ENCODE data around the gene UBL3.
A peak's percentile ranks its signal among the peaks of the same experiment; 100 is the strongest.

Gene UBL3

GRCh38 chr13:29850213-29850898 lies at the start of gene UBL3:
Gene UBL3, minus strand, starts transcription at chr13:29850617. Its CDS starts 1,079 bp downstream, at chr13:29849538.
- peak; percentile 91 for DNase-seq

- DNase-seq: no peak
Observed at GRCh38 chr13:29897102-29897501, 46.7 kb upstream of the UBL3 start.

GRCh38 chr13:29893438-29893837 lies 43.0 kb upstream of the UBL3 start:
- no peak for DNase-seq

GRCh38 chr13:29892151-29892550 lies 41.7 kb upstream of the UBL3 start:
- DNase-seq: peak; percentile 71

GRCh38 chr13:29889111-29889510 lies 38.7 kb upstream of the UBL3 start:
- DNase-seq: no peak

- no peak for DNase-seq
Observed at GRCh38 chr13:29888306-29888705, 37.9 kb upstream of the UBL3 start.

GRCh38 chr13:29887686-29888085 lies 37.3 kb upstream of the UBL3 start:
- no peak for DNase-seq

- DNase-seq: no peak
Observed at GRCh38 chr13:29887030-29887557, 36.7 kb upstream of the UBL3 start.

- DNase-seq: no peak
Observed at GRCh38 chr13:29886446-29886845, 36.0 kb upstream of the UBL3 start.

- DNase-seq: no peak
Observed at GRCh38 chr13:29885989-29886388, 35.6 kb upstream of the UBL3 start.

GRCh38 chr13:29884671-29885430 lies 34.4 kb upstream of the UBL3 start:
- DNase-seq: no peak

- no peak for DNase-seq
Observed at GRCh38 chr13:29883941-29884518, 33.6 kb upstream of the UBL3 start.

- no peak for DNase-seq
Observed at GRCh38 chr13:29882076-29882475, 31.7 kb upstream of the UBL3 start.

GRCh38 chr13:29878101-29878500 lies 27.7 kb upstream of the UBL3 start:
- DNase-seq: no peak

GRCh38 chr13:29877456-29878078 lies 27.1 kb upstream of the UBL3 start:
- no peak for DNase-seq

- no peak for DNase-seq
Observed at GRCh38 chr13:29875646-29876045, 25.2 kb upstream of the UBL3 start.

GRCh38 chr13:29868581-29868980 lies 18.2 kb upstream of the UBL3 start:
- no peak for DNase-seq

GRCh38 chr13:29865934-29866333 lies 15.5 kb upstream of the UBL3 start:
- no peak for DNase-seq

- no peak for DNase-seq
Observed at GRCh38 chr13:29861694-29862110, 11.3 kb upstream of the UBL3 start.

- no peak for DNase-seq
Observed at GRCh38 chr13:29859971-29860370, 9.6 kb upstream of the UBL3 start.

- no peak for DNase-seq
Observed at GRCh38 chr13:29858667-29859066, 8.2 kb upstream of the UBL3 start.

GRCh38 chr13:29858231-29858630 lies 7.8 kb upstream of the UBL3 start:
- no peak for DNase-seq

- DNase-seq: no peak
Observed at GRCh38 chr13:29857085-29857484, 6.7 kb upstream of the UBL3 start.
